Astrocyte of the spinal cord (primary cell): ENCODE data around the gene TREML2.
"Not testable (repeated sequence)": the region's sequence is repeated elsewhere in the genome, so short reads cannot be mapped to it uniquely, and the experiment has no call there.

Source experiments
- DNase-seq: peaks from one replicate; pipeline ENCODE4 v3.0.0; 2011; ENCODE audit warnings: low read depth, low spot score
- H3K4me3 ChIP-seq: 2 replicates; pipeline ENCODE4 v1.5.1; 2011; ENCODE audit warnings: low read depth, mild to moderate bottlenecking, low read length, moderate library complexity
- in situ Hi-C: cut with HindIII; loops from 2 replicates; pipeline ENCODE4 v1.10.0; 2017; ENCODE audit warnings: low sequenced_read_pairs
- TF ChIP-seq, protein P1 (sequence below): IDR thresholded peaks from 2 replicates; pipeline ENCODE4 v1.5.1; 2012; ENCODE audit warnings: low read depth, mild to moderate bottlenecking, low read length, inconsistent platforms

Gene TREML2, protein sequence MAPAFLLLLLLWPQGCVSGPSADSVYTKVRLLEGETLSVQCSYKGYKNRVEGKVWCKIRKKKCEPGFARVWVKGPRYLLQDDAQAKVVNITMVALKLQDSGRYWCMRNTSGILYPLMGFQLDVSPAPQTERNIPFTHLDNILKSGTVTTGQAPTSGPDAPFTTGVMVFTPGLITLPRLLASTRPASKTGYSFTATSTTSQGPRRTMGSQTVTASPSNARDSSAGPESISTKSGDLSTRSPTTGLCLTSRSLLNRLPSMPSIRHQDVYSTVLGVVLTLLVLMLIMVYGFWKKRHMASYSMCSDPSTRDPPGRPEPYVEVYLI

GRCh38 chr6:41200901-41201763 is at the start of gene TREML2:
TSS of gene TREML2 (minus strand) at chr6:41201149. CDS start at chr6:41201008, 141 bp downstream.
- in situ Hi-C loops = no loop called here
- H3K4me3 ChIP-seq = no peak within 1 kb of the TSS

GRCh38 chr6:41247882-41248705 is 47.1 kb upstream of the TREML2 start:
- in situ Hi-C loops = no loop called here
- no peak overlapping the region for H3K4me3 ChIP-seq
- TF ChIP-seq, protein P1, sequence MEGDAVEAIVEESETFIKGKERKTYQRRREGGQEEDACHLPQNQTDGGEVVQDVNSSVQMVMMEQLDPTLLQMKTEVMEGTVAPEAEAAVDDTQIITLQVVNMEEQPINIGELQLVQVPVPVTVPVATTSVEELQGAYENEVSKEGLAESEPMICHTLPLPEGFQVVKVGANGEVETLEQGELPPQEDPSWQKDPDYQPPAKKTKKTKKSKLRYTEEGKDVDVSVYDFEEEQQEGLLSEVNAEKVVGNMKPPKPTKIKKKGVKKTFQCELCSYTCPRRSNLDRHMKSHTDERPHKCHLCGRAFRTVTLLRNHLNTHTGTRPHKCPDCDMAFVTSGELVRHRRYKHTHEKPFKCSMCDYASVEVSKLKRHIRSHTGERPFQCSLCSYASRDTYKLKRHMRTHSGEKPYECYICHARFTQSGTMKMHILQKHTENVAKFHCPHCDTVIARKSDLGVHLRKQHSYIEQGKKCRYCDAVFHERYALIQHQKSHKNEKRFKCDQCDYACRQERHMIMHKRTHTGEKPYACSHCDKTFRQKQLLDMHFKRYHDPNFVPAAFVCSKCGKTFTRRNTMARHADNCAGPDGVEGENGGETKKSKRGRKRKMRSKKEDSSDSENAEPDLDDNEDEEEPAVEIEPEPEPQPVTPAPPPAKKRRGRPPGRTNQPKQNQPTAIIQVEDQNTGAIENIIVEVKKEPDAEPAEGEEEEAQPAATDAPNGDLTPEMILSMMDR = no peak
- DNase-seq = no peak

More at GRCh38 chr6:41200901-41201763, at the start of gene TREML2:
- TF ChIP-seq, protein P1 = no peak
- DNase-seq = no peak

DNA sequence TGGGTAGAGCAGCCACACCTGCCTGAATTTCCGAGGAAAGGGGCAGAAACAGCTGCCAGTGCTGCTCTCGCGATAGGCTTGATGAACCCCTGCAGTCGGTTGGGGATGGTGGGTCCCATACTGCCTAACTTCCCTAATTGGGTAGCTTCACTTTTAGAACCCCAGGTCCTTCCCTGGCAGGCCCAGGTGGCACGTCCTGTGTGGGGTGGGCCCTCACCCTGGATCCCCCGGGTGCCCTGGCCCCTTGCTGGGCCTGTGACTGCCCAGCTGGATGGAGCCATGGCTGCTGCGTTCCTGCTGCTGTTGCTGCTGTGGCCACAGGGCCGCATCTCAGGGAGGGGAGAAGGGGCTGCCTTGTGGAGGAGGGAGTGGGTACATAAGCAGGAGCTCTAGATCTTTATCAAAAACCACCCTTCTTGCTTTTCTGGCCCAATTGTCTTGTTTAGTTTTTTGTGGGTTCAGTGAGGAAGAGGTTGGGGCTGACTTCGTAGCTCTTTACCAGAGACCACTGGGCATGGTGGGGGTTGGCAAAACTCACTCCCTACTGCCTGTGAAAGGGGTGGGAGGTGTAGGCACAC is 46.4 kb upstream of the TREML2 start:
- DNase-seq = no peak
- TF ChIP-seq, protein P1 = no peak
- no peak overlapping the region for H3K4me3 ChIP-seq
- in situ Hi-C loops = no loop called here

- DNase-seq, H3K4me3 ChIP-seq, in situ Hi-C loops: not testable (repeated sequence)
Measured at GRCh38 chr6:41246529-41246928, 45.6 kb upstream of the TREML2 start.

DNA sequence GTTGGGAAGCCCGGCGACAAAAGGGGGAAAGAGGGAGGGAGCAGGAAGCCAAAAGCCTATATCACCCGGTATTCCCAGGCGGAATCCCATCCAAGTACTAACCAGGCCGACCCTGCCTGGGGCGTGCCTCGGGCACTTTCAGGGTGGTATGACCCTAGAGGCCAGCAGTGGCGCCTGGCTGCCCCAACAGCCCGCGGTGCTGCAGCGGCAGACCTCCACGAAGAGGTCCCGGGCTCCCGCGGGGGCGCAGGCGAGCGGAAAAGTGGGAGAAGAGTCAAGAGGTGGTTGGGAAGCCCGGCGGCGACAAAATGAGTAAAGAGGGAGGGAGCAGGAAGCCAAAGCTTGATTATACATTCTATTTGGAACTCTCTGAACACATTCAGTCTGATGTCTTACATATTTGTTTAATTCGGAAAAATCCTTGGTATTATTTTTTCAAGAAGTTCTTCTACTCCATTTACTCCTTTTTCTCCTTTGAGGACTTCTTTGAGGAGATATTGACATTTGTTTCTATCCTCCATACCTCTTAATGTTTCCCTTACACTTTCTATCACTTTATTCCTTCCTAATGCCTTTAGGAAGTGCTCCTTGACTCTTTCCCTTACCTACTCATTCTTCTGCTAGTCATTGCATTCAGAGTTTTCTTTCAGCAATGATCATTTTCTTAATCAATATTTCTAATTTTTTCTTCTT is 38.7 kb upstream of the TREML2 start:
- no peak overlapping the region for H3K4me3 ChIP-seq
- in situ Hi-C loops = no loop called here
- TF ChIP-seq, protein P1 = no peak
- no peak for DNase-seq

- DNase-seq = no peak
Measured at GRCh38 chr6:41237128-41237527, 36.2 kb upstream of the TREML2 start.

More at GRCh38 chr6:41237128-41237527, 36.2 kb upstream of the TREML2 start:
- no peak overlapping the region for H3K4me3 ChIP-seq
- in situ Hi-C loops = no loop called here
- TF ChIP-seq, protein P1 = no peak
